ENCODE data around the gene CNOT2. TPM values are rescaled to one million over a fixed set of nuclear protein-coding genes. Genes with fewer than 3 reads are reported as not detected.

Gene CNOT2
- 218 and 289 TPM in 2 replicates for total RNA-seq (2014; rRNA removed; shearing (Covaris generic); ENCODE audit: low replicate concordance)

GRCh38 chr12:70242695-70243509, at the start of gene CNOT2:
CNOT2 (plus strand) TSS chr12:70243433; CDS start chr12:70278227, 34,794 bp downstream.
- no peaks in the 10 kb centered on the region for H3K9me2 ChIP-seq (replicated peaks; ENCODE audit: insufficient read depth, low read length)
- peaks cover 75% of the 10 kb centered on the region for H3K79me2 ChIP-seq (ENCODE audit: low read length)
- H2AFZ ChIP-seq (ENCODE audit: low read length), result no peak within 1 kb of the TSS
- H3K4me1 ChIP-seq (ENCODE audit: low read length), result peaks cover 50% of the 10 kb centered on the region
- H3K9ac ChIP-seq (ENCODE audit: low read length), result peak within 1 kb of the TSS; percentile 99
- peaks cover 71% of the 10 kb centered on the region for H3K36me3 ChIP-seq (ENCODE audit: insufficient read depth, low read length)
- H3K9me3 ChIP-seq (ENCODE audit: low read length), result no peaks in the 10 kb centered on the region
- H3K4me2 ChIP-seq (ENCODE audit: low read depth, low read length, poor library complexity, severe bottlenecking), result peak within 1 kb of the TSS; percentile 85
- H3K4me3 ChIP-seq (ENCODE audit: low read length), result peak within 1 kb of the TSS; percentile 94
- peak within 1 kb of the TSS; percentile 97 for H3K27ac ChIP-seq (ENCODE audit: low read length)
- no peaks in the 10 kb centered on the region for H3K27me3 ChIP-seq (ENCODE audit: low read length)
- H4K20me1 ChIP-seq (ENCODE audit: insufficient read depth, low read depth, low read length), result no peaks in the 10 kb centered on the region
- peak; percentile 95 for DNase-seq

- Histone ChIP-seq H3K9me2 (replicated peaks; ENCODE audit: insufficient read depth, low read length) (no peaks in the 10 kb centered on the region), H3K9me3 (ENCODE audit: low read length) (no peaks in the 10 kb centered on the region), H3K4me2 (ENCODE audit: low read depth, low read length, poor library complexity, severe bottlenecking) (no peak overlapping the region), H3K27me3 (ENCODE audit: low read length) (no peaks in the 10 kb centered on the region), H3K36me3 (ENCODE audit: insufficient read depth, low read length) (no peaks in the 10 kb centered on the region), H3K79me2 (ENCODE audit: low read length) (no peaks in the 10 kb centered on the region), H3K4me1 (ENCODE audit: low read length) (peaks cover 34% of the 10 kb centered on the region), H2AFZ (ENCODE audit: low read length) (no peak overlapping the region), H3K27ac (ENCODE audit: low read length) (no peak overlapping the region; the same call in 1 of the 2 replicates), H4K20me1 (ENCODE audit: insufficient read depth, low read depth, low read length) (no peaks in the 10 kb centered on the region), H3K9ac (ENCODE audit: low read length) (no peak overlapping the region), H3K4me3 (ENCODE audit: low read length) (no peak overlapping the region)
- no peak for DNase-seq
Observed at GRCh38 chr12:70194076-70194475, 49.2 kb upstream of the CNOT2 start.

GRCh38 chr12:70196811-70197281, 46.4 kb upstream of the CNOT2 start:
- H3K4me3 ChIP-seq (ENCODE audit: low read length), result no peak overlapping the region
- no peak for DNase-seq
- peaks cover 26% of the 10 kb centered on the region for H3K4me1 ChIP-seq (ENCODE audit: low read length)
- no peaks in the 10 kb centered on the region for H3K36me3 ChIP-seq (ENCODE audit: insufficient read depth, low read length)
- peak overlapping the region; percentile 14; the same call in 1 of the 2 replicates for H2AFZ ChIP-seq (ENCODE audit: low read length)
- H3K9me3 ChIP-seq (ENCODE audit: low read length), result no peaks in the 10 kb centered on the region
- H3K27ac ChIP-seq (ENCODE audit: low read length), result peak overlapping the region; percentile 51; the same call in 1 of the 2 replicates
- no peak overlapping the region for H3K4me2 ChIP-seq (ENCODE audit: low read depth, low read length, poor library complexity, severe bottlenecking)
- no peaks in the 10 kb centered on the region for H3K9me2 ChIP-seq (replicated peaks; ENCODE audit: insufficient read depth, low read length)
- no peaks in the 10 kb centered on the region for H3K79me2 ChIP-seq (ENCODE audit: low read length)
- no peaks in the 10 kb centered on the region for H4K20me1 ChIP-seq (ENCODE audit: insufficient read depth, low read depth, low read length)
- H3K27me3 ChIP-seq (ENCODE audit: low read length), result no peaks in the 10 kb centered on the region
- no peak overlapping the region for H3K9ac ChIP-seq (ENCODE audit: low read length)

- H3K4me3 ChIP-seq (ENCODE audit: low read length), result no peak overlapping the region
- no peaks in the 10 kb centered on the region for H3K9me3 ChIP-seq (ENCODE audit: low read length)
- no peaks in the 10 kb centered on the region for H3K9me2 ChIP-seq (replicated peaks; ENCODE audit: insufficient read depth, low read length)
- peak overlapping the region; percentile 51; the same call in 1 of the 2 replicates for H3K27ac ChIP-seq (ENCODE audit: low read length)
- H3K9ac ChIP-seq (ENCODE audit: low read length), result no peak overlapping the region
- peak overlapping the region; percentile 14; the same call in 1 of the 2 replicates for H2AFZ ChIP-seq (ENCODE audit: low read length)
- no peak for DNase-seq
- H3K4me2 ChIP-seq (ENCODE audit: low read depth, low read length, poor library complexity, severe bottlenecking), result no peak overlapping the region
- H4K20me1 ChIP-seq (ENCODE audit: insufficient read depth, low read depth, low read length), result no peaks in the 10 kb centered on the region
- no peaks in the 10 kb centered on the region for H3K27me3 ChIP-seq (ENCODE audit: low read length)
- no peaks in the 10 kb centered on the region for H3K79me2 ChIP-seq (ENCODE audit: low read length)
- H3K36me3 ChIP-seq (ENCODE audit: insufficient read depth, low read length), result no peaks in the 10 kb centered on the region
- peaks cover 26% of the 10 kb centered on the region for H3K4me1 ChIP-seq (ENCODE audit: low read length)
Observed at GRCh38 chr12:70197345-70197744, 45.9 kb upstream of the CNOT2 start.

GRCh38 chr12:70213707-70214106, 29.5 kb upstream of the CNOT2 start:
- Histone ChIP-seq H3K27me3 (ENCODE audit: low read length) (no peaks in the 10 kb centered on the region), H3K4me1 (ENCODE audit: low read length) (peaks cover 3% of the 10 kb centered on the region; the same call in 1 of the 2 replicates), H3K27ac (ENCODE audit: low read length) (no peak overlapping the region), H3K9me3 (ENCODE audit: low read length) (peaks cover 39% of the 10 kb centered on the region), H4K20me1 (ENCODE audit: insufficient read depth, low read depth, low read length) (no peaks in the 10 kb centered on the region), H3K9ac (ENCODE audit: low read length) (no peak overlapping the region), H3K4me3 (ENCODE audit: low read length) (no peak overlapping the region), H3K36me3 (ENCODE audit: insufficient read depth, low read length) (peaks cover 18% of the 10 kb centered on the region; the same call in 1 of the 2 replicates), H3K79me2 (ENCODE audit: low read length) (no peaks in the 10 kb centered on the region), H3K4me2 (ENCODE audit: low read depth, low read length, poor library complexity, severe bottlenecking) (no peak overlapping the region), H3K9me2 (replicated peaks; ENCODE audit: insufficient read depth, low read length) (no peaks in the 10 kb centered on the region), H2AFZ (ENCODE audit: low read length) (no peak overlapping the region)
- DNase-seq, result peak; percentile 58

GRCh38 chr12:70214972-70215617, 28.1 kb upstream of the CNOT2 start:
- H3K79me2 ChIP-seq (ENCODE audit: low read length), result no peaks in the 10 kb centered on the region
- H3K27me3 ChIP-seq (ENCODE audit: low read length), result no peaks in the 10 kb centered on the region
- H3K9ac ChIP-seq (ENCODE audit: low read length), result no peak overlapping the region
- no peak overlapping the region for H3K27ac ChIP-seq (ENCODE audit: low read length)
- H3K4me2 ChIP-seq (ENCODE audit: low read depth, low read length, poor library complexity, severe bottlenecking), result no peak overlapping the region
- H3K4me1 ChIP-seq (ENCODE audit: low read length), result peaks cover 3% of the 10 kb centered on the region; the same call in 1 of the 2 replicates
- peaks cover 28% of the 10 kb centered on the region for H3K9me3 ChIP-seq (ENCODE audit: low read length)
- H3K4me3 ChIP-seq (ENCODE audit: low read length), result no peak overlapping the region
- no peaks in the 10 kb centered on the region for H4K20me1 ChIP-seq (ENCODE audit: insufficient read depth, low read depth, low read length)
- no peaks in the 10 kb centered on the region for H3K9me2 ChIP-seq (replicated peaks; ENCODE audit: insufficient read depth, low read length)
- DNase-seq, result no peak
- no peak overlapping the region for H2AFZ ChIP-seq (ENCODE audit: low read length)
- H3K36me3 ChIP-seq (ENCODE audit: insufficient read depth, low read length), result peaks cover 18% of the 10 kb centered on the region; the same call in 1 of the 2 replicates

GRCh38 chr12:70217416-70217815, 25.8 kb upstream of the CNOT2 start:
- Histone ChIP-seq H3K9me2 (replicated peaks; ENCODE audit: insufficient read depth, low read length) (no peaks in the 10 kb centered on the region), H2AFZ (ENCODE audit: low read length) (no peak overlapping the region), H3K9me3 (ENCODE audit: low read length) (peaks cover 21% of the 10 kb centered on the region), H3K4me2 (ENCODE audit: low read depth, low read length, poor library complexity, severe bottlenecking) (no peak overlapping the region), H3K27me3 (ENCODE audit: low read length) (no peaks in the 10 kb centered on the region), H3K4me3 (ENCODE audit: low read length) (no peak overlapping the region), H3K79me2 (ENCODE audit: low read length) (no peaks in the 10 kb centered on the region), H3K36me3 (ENCODE audit: insufficient read depth, low read length) (peaks cover 18% of the 10 kb centered on the region; the same call in 1 of the 2 replicates), H3K9ac (ENCODE audit: low read length) (no peak overlapping the region), H3K27ac (ENCODE audit: low read length) (no peak overlapping the region), H3K4me1 (ENCODE audit: low read length) (peaks cover 3% of the 10 kb centered on the region; the same call in 1 of the 2 replicates), H4K20me1 (ENCODE audit: insufficient read depth, low read depth, low read length) (no peaks in the 10 kb centered on the region)
- no peak for DNase-seq

GRCh38 chr12:70221626-70222025, 21.6 kb upstream of the CNOT2 start:
- H3K4me3 ChIP-seq (ENCODE audit: low read length), result no peak overlapping the region
- H3K79me2 ChIP-seq (ENCODE audit: low read length), result no peaks in the 10 kb centered on the region
- no peak overlapping the region for H2AFZ ChIP-seq (ENCODE audit: low read length)
- peaks cover 6% of the 10 kb centered on the region; the same call in 1 of the 2 replicates for H3K4me1 ChIP-seq (ENCODE audit: low read length)
- no peaks in the 10 kb centered on the region for H3K9me3 ChIP-seq (ENCODE audit: low read length)
- no peak for DNase-seq
- H3K27me3 ChIP-seq (ENCODE audit: low read length), result no peaks in the 10 kb centered on the region
- no peaks in the 10 kb centered on the region for H4K20me1 ChIP-seq (ENCODE audit: insufficient read depth, low read depth, low read length)
- no peak overlapping the region for H3K9ac ChIP-seq (ENCODE audit: low read length)
- no peaks in the 10 kb centered on the region; the same call in 1 of the 2 replicates for H3K36me3 ChIP-seq (ENCODE audit: insufficient read depth, low read length)
- no peak overlapping the region for H3K4me2 ChIP-seq (ENCODE audit: low read depth, low read length, poor library complexity, severe bottlenecking)
- no peak overlapping the region for H3K27ac ChIP-seq (ENCODE audit: low read length)
- no peaks in the 10 kb centered on the region for H3K9me2 ChIP-seq (replicated peaks; ENCODE audit: insufficient read depth, low read length)
